ENCODE results near the gene ACTL9.

DNA sequence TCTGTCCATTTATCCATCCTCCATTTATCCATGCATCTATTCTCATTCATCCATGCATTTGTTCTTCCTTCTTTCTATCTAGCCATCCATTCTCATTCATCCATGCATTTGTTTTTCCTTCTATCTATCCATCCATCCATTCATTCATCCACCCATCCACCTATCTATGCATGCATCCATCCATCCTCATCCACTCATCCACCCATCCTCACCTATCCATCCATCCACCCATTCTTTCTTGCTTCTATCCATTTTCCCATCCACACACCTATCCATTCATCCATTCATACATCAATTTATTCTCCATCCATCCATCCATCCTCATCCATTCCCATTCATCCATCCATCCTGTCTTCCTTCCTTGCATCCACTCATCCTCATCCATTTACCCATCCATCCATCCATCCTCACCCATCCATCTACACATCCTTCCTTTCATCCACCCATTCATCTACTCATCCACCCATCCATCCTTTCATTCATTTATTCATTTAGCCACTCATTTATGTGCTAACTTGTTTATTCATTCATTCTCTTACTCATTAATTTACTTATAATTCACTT is 20.3 kb downstream of the ACTL9 start:
- TF ChIP-seq YY1 (IDR thresholded peaks at IDR 0.05; ENCODE audit: insufficient read depth, insufficient read length) (no peak), ZNF274 (IDR thresholded peaks at IDR 0.05; ENCODE audit: low read depth, low read length) (no peak), SUZ12 (IDR thresholded peaks at IDR 0.05; ENCODE audit: extremely low read depth, insufficient read depth, insufficient read length) (no peak)

Data from NT2/D1 (cell line).